Right lobe of liver (tissue), 4 donors: ENCODE data around the gene GRIN3A.

Experiments
- POLR2A ChIP-seq: fragments of 450-650 bp; IDR thresholded peaks from one replicate; pipeline ENCODE4 v1.6.1; 2017; ENCODE audit warnings: antibody characterized with exemption, mild to moderate bottlenecking
- TF ChIP-seq, protein P1 (sequence below), 4 donors: fragments of 200-600 bp in 3 of 4; fragments of 450-650 bp in 1 of 4; IDR thresholded peaks; one replicate each; pipeline versions ENCODE4 v1.5.1 to v1.8.0; 2016 to 2022; ENCODE audit warnings: antibody characterized with exemption in 4 of 4, mild to moderate bottlenecking in 2 of 4
- donor health status: DM: no; HTN: no; CAD: no.
- donor health status: DM: no; HTN: no; CAD: no.
- donor health status: DM: no; HTN: yes; CAD: no.

- TF ChIP-seq, protein P1, sequence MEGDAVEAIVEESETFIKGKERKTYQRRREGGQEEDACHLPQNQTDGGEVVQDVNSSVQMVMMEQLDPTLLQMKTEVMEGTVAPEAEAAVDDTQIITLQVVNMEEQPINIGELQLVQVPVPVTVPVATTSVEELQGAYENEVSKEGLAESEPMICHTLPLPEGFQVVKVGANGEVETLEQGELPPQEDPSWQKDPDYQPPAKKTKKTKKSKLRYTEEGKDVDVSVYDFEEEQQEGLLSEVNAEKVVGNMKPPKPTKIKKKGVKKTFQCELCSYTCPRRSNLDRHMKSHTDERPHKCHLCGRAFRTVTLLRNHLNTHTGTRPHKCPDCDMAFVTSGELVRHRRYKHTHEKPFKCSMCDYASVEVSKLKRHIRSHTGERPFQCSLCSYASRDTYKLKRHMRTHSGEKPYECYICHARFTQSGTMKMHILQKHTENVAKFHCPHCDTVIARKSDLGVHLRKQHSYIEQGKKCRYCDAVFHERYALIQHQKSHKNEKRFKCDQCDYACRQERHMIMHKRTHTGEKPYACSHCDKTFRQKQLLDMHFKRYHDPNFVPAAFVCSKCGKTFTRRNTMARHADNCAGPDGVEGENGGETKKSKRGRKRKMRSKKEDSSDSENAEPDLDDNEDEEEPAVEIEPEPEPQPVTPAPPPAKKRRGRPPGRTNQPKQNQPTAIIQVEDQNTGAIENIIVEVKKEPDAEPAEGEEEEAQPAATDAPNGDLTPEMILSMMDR (IDR thresholded peaks at IDR 0.05) = peak; percentile 79 to 92 (median 82)
- no peak for TF ChIP-seq POLR2A
Observed at GRCh38 chr9:101530076-101530711, 208.3 kb downstream of the GRIN3A start.
